Tibial artery (tissue), 4 donors: ENCODE data around the gene CD84.

Experiments
- DNase-seq, 2 donors: peaks; one replicate each; pipeline ENCODE4 v3.0.0-alpha.2; 2019
- H3K27ac ChIP-seq, 2 donors: fragments of 200-600 bp; sonication (generic) in 1 of 2; 1 replicate in 1 of 2; 2 replicates in 1 of 2; pipeline ENCODE4 v1.5.1; 2018 to 2019; ENCODE audit warnings: mild to moderate bottlenecking in 1 of 2
- H3K27me3 ChIP-seq, 2 donors: fragments of 200-600 bp; sonication (generic) in 1 of 2; one replicate each; pipeline versions ENCODE4 v1.5.1 to v1.6.0; 2016 to 2019
- H3K36me3 ChIP-seq, 3 donors: fragments of 200-600 bp; sonication (generic) in 2 of 3; one replicate each; pipeline ENCODE4 v1.5.1; 2016 to 2019; ENCODE audit warnings: mild to moderate bottlenecking in 2 of 3
- H3K4me1 ChIP-seq, 4 donors: fragments of 200-600 bp; sonication (generic) in 2 of 4; 1 replicate in 3 of 4; 2 replicates in 1 of 4; pipeline ENCODE4 v1.5.1; 2016 to 2019
- H3K4me3 ChIP-seq, 2 donors: fragments of 200-600 bp; sonication (generic) in 1 of 2; 1 replicate in 1 of 2; 2 replicates in 1 of 2; pipeline ENCODE4 v1.5.1; 2018 to 2019; ENCODE audit warnings: mild to moderate bottlenecking in 2 of 2
- H3K9me3 ChIP-seq, 3 donors: fragments of 200-600 bp; sonication (generic) in 1 of 3; one replicate each; pipeline ENCODE4 v1.5.1; 2016 to 2019
- intact Hi-C: fragments of 100-400 bp; cut with DNase I; formaldehyde crosslinking; loops from one replicate; pipeline ENCODE4 v1.15.0; 2023; ENCODE audit warnings: low total_unique reads
- TF ChIP-seq, protein P1 (sequence below), 2 experiments: fragments of 200-600 bp in 1 of 2; fragments of 450-650 bp in 1 of 2; IDR thresholded peaks; one replicate each; pipeline ENCODE4 v1.5.1; 2017 to 2019; ENCODE audit warnings: antibody characterized with exemption in 2 of 2, mild to moderate bottlenecking in 1 of 2, moderate library complexity in 1 of 2

CD84 gene

GRCh38 chr1:160621633-160622413 lies 42.5 kb upstream of the CD84 start:
- Histone ChIP-seq H3K36me3 (no peaks in the 10 kb centered on the region), H3K9me3 (no peaks in the 10 kb centered on the region), H3K4me1 (no peaks in the 10 kb centered on the region), H3K4me3 (no peak overlapping the region), H3K27me3 (no peaks in the 10 kb centered on the region), H3K27ac (no peak overlapping the region)
- intact Hi-C loops = no loop called here
- TF ChIP-seq, protein P1, sequence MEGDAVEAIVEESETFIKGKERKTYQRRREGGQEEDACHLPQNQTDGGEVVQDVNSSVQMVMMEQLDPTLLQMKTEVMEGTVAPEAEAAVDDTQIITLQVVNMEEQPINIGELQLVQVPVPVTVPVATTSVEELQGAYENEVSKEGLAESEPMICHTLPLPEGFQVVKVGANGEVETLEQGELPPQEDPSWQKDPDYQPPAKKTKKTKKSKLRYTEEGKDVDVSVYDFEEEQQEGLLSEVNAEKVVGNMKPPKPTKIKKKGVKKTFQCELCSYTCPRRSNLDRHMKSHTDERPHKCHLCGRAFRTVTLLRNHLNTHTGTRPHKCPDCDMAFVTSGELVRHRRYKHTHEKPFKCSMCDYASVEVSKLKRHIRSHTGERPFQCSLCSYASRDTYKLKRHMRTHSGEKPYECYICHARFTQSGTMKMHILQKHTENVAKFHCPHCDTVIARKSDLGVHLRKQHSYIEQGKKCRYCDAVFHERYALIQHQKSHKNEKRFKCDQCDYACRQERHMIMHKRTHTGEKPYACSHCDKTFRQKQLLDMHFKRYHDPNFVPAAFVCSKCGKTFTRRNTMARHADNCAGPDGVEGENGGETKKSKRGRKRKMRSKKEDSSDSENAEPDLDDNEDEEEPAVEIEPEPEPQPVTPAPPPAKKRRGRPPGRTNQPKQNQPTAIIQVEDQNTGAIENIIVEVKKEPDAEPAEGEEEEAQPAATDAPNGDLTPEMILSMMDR (IDR thresholded peaks at IDR 0.05) = no peak
- DNase-seq = no peak

DNA sequence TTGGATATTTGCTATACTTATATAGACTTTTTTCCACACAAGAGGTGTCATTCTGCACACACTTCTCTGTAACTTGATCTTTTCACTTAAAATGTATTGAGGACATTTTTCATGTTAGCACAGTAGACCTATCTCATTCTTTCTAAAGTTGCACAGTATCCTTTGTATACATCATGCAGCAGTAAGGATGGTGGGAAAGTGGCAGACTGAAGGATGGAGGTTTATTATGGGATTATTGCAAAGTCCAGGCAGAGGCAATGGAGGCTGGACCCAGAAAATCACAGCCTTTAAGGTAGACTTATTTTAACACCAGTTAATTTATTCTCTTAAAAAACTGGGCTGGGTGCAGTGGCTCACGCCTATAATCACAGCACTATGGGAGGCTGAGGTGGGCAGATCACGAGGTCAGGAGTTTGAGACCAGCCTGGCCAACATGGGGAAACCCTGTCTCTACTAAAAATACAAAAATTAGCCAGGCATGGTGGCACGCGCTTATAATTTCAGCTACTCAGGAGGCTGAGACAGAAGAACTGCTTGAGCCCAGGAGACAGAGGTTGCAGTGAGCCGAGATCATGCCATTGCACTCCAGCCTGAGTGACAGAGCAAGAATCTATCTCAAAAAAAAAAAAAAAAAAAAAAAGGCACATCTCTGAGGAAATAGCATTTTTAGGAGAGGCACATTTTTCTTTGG lies 41.8 kb upstream of the CD84 start:
- Histone ChIP-seq H3K9me3 (no peaks in the 10 kb centered on the region), H3K4me3 (no peak overlapping the region), H3K36me3 (no peaks in the 10 kb centered on the region), H3K27ac (no peak overlapping the region), H3K4me1 (no peaks in the 10 kb centered on the region), H3K27me3 (no peaks in the 10 kb centered on the region)
- TF ChIP-seq, protein P1 (IDR thresholded peaks at IDR 0.05) = no peak
- DNase-seq = no peak
- intact Hi-C loops = no loop called here

DNA sequence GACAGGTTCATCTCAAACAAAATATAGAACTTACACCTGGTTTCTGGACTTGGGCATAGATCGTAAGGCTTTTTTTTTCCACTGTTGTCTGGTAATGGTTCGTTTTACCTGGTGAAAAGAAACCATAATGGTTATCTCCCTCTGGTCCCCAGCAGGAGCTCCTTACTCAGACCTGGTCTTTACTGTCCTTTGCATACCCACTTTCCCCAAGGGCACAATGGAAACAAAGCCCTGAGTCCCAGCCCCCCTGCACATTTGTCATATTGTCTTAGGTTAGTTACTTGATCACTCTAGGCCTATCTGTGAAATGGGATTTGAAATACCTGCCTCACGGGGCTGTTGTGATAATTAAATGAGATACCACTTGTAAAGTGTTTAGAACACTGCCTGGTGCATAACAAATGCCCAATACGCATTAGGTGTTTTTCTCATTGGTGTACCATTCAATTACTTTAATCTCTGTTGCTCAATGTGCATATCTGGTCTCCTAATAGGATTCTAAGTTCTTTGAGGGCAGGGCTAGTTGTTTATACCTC lies 40.5 kb upstream of the CD84 start:
- intact Hi-C loops = no loop called here
- Histone ChIP-seq H3K9me3 (no peaks in the 10 kb centered on the region), H3K4me1 (no peaks in the 10 kb centered on the region), H3K27ac (no peak overlapping the region), H3K36me3 (no peaks in the 10 kb centered on the region), H3K27me3 (no peaks in the 10 kb centered on the region), H3K4me3 (no peak overlapping the region)
- TF ChIP-seq, protein P1 (IDR thresholded peaks at IDR 0.05) = no peak
- DNase-seq = no peak

DNA sequence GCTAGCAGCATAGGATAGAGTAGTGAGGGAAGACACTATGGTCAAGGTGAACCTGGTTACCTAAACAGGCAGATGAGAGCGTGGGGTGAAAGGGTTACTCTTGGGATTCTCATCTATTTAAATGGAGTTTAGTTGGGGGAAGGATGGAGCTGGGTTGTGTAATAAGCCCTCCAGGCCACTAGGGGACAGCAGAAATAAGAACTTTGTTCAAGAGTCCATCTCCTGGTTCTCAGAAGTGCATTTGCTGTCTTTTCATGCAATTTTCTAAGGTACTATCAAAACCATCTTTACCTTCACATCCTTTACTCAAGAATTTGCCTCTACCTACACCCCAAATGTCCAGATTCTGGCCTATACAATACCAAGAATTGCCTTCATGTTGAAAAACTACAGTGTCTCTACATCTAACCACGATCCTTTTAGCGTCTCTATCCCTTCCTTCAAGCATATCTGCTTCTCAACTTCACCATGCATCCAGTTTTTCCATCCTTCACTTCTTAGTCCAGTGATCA lies 39.5 kb upstream of the CD84 start:
- H3K36me3 ChIP-seq = no peaks in the 10 kb centered on the region
- no peak overlapping the region for H3K4me3 ChIP-seq
- DNase-seq = no peak
- intact Hi-C loops = no loop called here
- H3K9me3 ChIP-seq = no peaks in the 10 kb centered on the region
- no peak overlapping the region for H3K27ac ChIP-seq
- no peaks in the 10 kb centered on the region for H3K4me1 ChIP-seq
- H3K27me3 ChIP-seq = no peaks in the 10 kb centered on the region
- TF ChIP-seq, protein P1 (IDR thresholded peaks at IDR 0.05) = no peak

DNA sequence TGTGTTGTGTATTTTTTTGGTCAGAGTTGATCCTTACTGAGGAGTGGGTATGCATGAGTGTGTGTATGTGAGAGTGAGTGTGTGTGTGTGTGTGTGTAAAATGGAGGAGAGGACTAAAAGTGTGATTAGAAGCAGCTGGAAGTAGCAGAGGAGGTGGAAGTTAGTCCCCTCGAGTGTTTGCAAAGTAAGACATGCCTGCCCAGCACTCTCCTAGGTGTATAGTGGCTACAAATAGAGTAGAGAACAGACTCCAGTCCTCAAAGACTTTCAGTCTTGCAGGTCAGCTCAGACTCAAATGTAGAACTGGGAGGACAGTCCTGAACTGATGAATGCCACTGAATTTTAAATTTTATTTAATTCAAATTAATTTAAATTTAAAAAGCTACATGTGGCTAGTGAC lies 39.0 kb upstream of the CD84 start:
- H3K4me1 ChIP-seq = no peaks in the 10 kb centered on the region
- H3K27ac ChIP-seq = no peak overlapping the region
- no peaks in the 10 kb centered on the region for H3K27me3 ChIP-seq
- no peak overlapping the region for H3K4me3 ChIP-seq
- intact Hi-C loops = no loop called here
- no peaks in the 10 kb centered on the region for H3K36me3 ChIP-seq
- TF ChIP-seq, protein P1 (IDR thresholded peaks at IDR 0.05) = no peak
- H3K9me3 ChIP-seq = no peaks in the 10 kb centered on the region
- DNase-seq = no peak
